T follicular helper cell (primary cell): ENCODE measurements around the gene SCYGR4.
"Not testable (repeated sequence)": the region's sequence is repeated elsewhere in the genome, so short reads cannot be mapped to it uniquely, and the experiment has no call there.

Source experiments
- DNase-seq: peaks from one replicate; pipeline ENCODE4 v3.0.0-alpha.2; 2020; ENCODE audit warnings: low read depth
- total RNA-seq, 2 experiments: gene quantifications; one replicate each; lab custom pipeline; 2026; lab: John Stamatoyannopoulos, UW

SCYGR4 gene, protein sequence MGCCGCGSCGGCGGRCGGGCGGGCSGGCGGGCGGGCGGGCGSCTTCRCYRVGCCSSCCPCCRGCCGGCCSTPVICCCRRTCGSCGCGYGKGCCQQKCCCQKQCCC
- total RNA-seq, result 0 reads per million in 2 experiments

DNA sequence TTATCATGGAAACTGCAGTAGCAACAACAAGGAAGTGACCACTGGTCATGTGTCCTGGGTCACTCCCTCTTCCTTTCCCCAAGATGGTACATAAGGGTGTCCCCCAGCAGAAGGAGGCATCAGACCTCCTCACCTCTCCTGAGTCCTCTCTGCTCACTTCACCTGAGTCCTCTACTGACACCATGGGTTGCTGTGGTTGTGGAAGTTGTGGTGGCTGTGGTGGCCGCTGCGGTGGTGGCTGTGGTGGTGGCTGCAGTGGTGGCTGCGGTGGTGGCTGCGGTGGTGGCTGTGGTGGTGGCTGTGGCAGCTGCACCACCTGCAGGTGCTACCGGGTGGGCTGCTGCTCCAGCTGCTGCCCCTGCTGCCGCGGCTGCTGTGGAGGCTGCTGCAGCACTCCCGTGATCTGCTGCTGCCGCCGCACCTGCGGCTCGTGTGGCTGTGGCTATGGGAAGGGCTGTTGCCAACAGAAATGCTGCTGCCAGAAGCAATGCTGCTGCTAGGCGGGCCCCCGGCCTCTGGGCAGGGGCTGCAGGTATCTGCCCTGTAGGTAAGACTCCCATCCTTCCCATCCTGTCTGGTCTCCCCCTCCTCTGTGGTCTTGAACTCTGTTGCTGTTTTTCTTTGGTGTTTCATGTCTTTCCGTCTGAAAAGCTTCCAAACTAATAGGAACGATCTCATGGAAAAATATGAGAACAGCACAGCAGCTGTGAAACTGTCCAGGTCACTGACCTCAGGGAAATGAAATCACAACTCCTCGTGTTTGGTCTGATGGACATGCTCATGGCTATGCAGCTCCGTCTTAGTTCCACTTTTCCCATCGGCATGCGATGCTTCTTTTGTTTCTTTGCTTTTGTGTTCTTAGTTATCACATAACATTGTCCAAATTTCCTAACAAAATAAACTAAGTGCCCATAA, at the start of gene SCYGR4:
Gene SCYGR4, plus strand, starts transcription at position 183 of the 915 bp plus-strand sequence. Its CDS starts 0 bp downstream, at position 183.
- DNase-seq, result no peak

DNA sequence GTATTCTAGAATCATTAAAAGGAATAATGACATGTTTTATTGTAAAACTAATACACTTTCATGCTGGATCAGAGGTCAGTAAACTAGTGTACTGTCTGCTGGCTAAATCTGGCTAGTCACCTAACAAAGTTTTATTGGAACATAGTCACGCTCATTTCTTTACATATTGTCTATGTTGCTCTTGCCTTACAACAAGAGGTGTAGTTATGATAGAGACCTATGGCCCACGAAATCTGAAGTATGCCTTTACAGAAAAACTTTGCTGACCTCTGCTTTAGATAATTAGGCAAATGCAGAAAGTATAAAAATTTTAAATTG, 48.5 kb upstream of the SCYGR4 start:
- no peak for DNase-seq

DNA sequence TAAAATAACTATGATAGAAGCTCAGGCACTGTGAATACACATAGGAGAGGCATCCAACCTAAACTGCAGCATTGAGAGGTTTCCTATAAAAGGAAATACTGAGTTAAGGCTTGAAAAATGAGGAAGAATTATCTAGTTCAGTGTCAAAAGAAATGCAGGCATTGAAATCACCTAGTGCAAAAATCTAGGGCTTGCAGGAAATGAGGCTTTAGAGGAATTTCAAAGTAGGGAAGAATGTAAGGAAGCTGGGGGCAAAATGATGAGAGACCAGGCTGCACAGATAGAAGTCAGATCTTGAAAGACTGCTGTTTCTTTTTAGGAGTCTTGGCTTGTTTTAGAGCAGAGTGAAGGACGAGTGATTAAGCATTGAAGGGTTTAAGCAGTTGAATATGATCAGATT, 46.7 kb upstream of the SCYGR4 start:
- no peak for DNase-seq

DNA sequence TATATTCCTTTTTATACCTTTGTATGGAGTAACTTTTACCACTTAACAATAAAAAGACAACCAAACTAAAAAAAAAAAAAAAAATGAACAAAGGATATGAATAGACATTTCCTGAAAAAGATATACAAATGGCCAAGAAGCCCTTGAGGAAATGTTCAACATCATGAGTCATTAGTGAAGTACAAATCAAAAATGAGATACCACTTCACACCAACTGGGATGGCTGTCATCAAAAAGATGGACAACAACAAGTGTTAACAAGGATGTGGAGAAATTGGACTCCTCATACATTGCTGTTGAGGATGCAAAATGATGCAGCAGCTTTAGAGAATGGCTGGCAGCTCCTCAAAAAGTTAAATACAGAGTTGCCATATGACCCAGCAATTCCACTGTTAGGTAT, 41.2 kb upstream of the SCYGR4 start:
- no peak for DNase-seq

DNA sequence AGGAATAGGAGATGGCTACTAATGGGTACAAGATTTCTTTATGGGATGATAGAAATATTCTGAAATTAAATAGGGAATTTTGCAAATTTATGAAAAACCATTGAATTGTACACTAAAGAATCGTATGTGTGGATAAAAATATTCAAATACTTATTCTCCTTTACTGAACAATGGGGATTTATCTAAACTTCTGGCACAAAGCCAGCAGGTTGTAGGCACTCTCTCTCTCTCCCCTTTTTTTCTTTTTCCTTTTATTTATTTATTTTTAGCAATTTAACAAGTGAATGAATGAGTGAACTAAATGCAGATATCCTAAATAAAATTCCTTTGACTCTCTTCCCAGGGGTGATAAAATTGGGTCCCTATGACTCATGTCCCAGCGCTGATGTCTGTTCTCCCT, 40.5 kb upstream of the SCYGR4 start:
- no peak for DNase-seq

DNA sequence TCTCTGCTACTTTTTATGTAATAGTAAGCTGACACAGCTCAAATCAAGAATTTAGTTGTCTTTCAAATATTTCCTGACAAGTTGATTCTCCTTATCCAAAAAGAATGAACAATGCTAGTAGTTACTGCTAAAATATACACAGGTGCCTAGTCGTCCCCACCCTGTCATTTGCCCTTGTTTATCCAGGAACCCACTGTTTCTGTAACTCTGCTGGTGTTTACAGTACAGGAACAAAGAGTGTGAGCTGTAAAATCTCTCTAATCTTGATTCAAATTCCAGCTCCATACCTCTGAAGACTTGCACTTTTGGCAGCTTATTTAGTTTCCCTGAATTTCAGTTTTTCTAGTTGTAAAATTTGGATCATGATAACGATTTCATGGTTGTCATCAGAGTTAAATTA, 39.7 kb upstream of the SCYGR4 start:
- no peak for DNase-seq

DNA sequence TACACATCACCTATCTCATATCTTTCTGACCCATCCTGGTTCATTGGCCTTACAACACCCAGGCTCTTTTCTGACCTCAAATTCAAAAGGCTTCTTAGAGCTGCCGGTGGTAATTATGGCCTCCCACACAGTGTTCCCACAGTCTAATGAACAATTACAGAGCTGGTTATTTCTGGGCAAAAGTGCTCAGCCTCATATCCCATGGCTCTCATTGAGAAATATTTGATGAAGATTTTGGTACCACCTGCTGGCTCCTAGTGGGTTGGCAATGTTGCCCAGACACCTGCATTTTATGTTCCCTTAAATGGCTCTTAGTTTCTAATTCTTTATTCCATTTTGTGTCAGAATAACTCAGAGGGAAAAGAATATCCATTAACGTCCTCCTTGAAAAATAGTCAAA, 38.7 kb upstream of the SCYGR4 start:
- DNase-seq, result no peak

DNA sequence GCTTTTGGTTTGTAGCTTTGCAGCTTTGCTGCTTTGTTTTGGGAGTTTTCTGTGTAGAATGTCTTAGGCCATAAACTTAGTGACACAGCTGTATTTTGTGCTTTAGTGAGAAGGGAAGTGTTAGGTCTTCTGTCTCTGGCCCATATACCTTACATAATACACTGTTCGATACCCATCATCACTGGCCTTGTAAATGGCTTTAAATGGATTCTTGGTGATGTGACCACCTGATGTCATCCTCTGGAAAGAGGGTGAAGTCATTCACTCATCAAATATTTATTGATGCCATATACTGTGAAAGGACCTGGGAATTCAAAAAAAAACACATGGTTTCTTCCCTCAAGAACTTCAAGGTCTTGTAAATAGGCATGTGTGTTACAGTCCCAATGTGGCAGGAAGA, 37.5 kb upstream of the SCYGR4 start:
- DNase-seq, result no peak

DNA sequence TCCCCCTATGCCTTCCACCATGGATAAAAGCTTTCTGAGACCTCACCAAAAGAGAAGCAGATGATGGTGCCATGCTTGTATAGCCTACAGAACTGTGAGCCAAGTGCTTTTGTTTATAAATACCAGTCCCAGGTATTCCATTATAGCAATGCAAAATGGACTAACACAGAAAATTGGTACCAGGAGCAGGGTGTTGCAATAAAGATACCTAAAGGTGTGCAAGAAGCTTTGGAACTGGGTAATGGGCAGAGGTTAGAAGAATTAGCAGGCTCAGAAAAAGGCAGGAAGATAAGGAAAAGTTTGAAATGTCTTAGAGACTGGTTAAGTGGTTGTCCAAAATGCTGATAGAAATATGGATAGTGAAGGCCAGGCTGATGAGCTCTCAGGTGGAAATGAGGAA, 34.9 kb upstream of the SCYGR4 start:
- no peak for DNase-seq

DNA sequence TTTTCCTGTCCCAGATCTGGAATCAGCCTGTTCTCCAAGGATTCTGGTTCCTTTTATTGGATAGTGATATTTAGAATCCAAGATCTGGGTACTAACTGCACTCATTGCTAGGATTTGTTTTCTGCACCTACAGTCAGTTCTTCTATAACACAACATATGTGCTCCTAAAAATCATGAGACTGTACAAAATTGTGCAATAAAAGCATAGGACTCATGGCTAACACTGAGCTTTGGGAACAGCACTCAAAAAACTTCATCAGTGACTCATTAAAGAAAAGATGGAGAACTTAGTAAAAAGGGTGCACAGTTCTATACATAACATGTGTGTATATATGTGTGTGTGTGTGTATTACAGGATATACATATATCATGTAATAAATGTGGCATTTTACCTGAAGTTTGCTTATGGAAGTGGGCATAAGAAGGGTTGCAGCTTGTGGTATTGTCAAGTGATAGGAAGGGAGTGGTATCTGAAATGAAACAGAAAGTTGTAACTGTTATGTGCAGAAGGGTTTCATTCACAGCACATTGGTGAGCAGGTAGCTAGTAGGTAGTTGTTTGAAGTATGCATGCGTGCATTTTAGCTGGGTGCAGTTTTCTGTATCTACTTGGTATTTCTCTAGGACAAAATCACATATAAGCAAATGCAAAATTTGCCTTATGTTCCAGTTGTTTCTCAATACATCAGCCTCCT, 24.5 kb upstream of the SCYGR4 start:
- DNase-seq, result no peak

DNA sequence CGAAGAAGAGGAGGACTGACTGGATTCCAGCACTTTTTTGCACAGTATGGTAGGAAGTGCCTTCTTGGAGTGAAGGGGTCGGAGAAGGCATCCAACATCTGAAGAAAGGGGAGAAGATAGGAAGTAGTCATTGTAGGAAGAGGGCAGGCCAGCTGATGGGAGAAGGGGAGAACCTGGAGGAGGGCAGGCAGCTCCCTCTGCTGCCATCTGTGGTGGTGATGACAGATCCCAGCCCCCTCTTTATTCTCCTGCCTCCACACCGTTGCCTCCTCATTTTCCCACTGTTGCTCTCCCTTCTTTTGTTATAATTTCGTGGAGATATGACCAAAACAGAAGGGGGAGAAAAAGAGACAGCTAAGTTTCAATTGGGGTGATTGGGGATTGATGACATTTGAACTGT, 21.5 kb upstream of the SCYGR4 start:
- no peak for DNase-seq

DNA sequence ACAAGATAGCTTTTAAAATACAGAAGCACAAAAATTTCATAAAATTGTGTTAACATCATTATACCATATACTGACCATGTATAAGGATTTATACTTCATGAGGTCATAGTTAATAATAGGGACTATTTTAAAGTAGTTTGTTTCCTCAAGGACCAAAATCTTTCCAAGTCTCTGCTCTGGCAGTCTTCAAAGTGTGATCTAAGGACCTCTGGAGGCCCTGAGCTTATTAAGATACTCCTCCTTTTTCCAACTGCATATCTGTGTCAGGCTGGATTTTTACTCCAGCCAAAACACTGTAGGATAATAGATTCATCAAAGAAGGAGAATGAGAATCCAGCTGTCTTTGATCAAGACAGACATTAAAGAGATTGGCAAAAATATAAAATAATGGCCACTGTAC, 20.3 kb upstream of the SCYGR4 start:
- no peak for DNase-seq

DNA sequence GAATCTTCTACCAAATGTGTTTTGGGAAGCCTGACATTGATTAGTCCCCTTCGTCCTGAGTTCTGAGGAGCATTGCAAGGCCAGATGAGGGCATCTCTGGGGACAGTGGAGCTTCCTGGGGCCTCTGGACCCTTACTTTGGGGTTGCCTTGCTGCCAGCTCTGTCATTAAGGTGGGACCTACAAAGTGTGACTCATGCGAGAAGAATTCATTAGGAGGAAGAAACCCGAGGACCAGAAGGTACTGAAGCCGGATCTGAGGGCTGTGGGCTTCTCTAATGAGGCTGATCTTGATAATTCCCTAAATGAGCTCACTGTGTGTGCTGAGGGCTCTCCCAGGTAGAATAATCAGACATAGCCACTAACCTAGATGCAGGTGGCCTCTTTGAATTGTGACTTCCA, 19.3 kb upstream of the SCYGR4 start:
- no peak for DNase-seq

DNA sequence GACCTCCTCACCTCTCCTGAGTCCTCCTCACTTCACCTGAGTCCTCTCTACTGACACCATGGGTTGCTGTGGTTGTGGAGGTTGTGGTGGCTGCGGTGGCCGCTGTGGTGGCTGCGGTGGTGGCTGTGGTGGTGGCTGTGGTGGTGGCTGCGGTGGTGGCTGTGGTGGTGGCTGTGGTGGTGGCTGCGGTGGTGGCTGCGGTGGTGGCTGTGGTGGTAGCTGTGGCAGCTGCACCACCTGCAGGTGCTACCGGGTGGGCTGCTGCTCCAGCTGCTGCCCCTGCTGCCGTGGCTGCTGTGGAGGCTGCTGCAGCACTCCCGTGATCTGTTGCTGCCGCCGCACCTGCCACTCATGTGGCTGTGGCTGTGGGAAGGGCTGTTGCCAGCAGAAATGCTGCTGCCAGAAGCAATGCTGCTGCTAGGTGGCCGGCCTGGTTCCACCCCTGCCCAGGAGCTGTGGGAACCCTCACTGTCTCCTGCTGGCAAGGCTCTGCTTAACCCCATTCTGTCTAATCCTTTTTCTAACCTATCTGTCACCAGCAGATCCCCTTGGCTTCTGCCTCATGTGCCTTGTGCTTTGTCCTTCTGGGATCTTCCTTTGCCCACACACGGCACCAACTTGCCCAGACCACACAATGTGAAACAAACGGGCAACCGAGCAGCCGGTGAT, 18.3 kb upstream of the SCYGR4 start, which contains the start of gene SCYGR2:
Gene SCYGR2, plus strand, starts transcription at position 59 of the 669 bp plus-strand sequence. Its CDS starts 0 bp downstream, at position 59.
- not testable (repeated sequence) for DNase-seq

DNA sequence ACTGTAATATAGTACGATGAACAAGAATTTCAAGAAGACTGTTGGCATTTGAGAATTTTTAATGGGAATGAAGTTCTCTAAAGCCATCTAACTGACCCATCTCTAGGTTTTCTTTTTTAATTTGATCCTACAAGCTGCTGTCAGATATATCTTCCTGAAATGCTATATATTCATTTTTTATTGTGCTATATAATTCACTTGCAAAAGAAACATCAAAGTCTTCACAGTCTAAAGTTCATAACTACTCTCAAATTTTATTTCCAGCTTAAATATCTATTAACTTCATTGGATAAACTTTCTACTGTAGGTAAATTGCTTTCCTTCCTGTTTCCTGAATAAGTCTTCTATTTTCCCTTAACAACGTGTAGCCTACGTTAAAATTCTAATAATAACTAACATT, 14.9 kb upstream of the SCYGR4 start:
- DNase-seq, result no peak

DNA sequence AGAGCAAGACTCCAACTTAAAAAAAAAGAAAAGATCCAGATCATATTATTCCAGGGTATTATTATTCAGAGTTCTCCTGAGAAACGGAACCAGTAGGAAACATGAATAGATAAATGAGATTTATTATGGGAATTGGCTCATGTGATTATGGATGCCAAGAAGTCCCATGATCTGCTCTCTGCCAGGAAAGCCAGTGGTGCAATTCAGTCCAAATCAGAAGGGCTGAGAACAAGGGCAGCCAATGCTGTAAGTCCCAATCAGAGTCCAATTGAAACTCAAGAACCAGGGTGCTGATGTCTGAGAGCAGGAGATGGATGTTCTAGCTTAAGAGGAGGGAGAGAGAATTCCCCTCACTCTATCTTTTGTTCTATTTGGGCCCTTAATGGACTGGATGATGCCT, 10.8 kb upstream of the SCYGR4 start:
- DNase-seq, result no peak

DNA sequence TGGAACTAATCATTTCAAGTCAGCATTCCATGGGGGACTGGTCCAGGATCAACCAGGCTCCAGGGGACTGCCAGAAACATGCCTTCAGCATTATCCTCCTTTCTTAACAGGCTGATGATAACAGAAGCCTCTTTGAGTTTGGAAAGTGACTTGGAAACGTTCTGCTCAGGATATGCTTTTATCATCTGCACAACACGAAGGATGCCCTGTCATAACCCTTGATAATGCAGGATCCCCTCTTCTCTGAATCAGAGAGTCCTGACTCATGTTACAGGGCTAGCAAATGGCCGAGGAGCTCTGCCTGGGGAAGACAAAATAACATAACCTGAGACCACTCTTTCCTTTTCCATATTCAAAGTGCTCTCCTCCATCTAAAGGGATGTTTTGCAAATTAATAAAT, 9.4 kb upstream of the SCYGR4 start:
- no peak for DNase-seq

DNA sequence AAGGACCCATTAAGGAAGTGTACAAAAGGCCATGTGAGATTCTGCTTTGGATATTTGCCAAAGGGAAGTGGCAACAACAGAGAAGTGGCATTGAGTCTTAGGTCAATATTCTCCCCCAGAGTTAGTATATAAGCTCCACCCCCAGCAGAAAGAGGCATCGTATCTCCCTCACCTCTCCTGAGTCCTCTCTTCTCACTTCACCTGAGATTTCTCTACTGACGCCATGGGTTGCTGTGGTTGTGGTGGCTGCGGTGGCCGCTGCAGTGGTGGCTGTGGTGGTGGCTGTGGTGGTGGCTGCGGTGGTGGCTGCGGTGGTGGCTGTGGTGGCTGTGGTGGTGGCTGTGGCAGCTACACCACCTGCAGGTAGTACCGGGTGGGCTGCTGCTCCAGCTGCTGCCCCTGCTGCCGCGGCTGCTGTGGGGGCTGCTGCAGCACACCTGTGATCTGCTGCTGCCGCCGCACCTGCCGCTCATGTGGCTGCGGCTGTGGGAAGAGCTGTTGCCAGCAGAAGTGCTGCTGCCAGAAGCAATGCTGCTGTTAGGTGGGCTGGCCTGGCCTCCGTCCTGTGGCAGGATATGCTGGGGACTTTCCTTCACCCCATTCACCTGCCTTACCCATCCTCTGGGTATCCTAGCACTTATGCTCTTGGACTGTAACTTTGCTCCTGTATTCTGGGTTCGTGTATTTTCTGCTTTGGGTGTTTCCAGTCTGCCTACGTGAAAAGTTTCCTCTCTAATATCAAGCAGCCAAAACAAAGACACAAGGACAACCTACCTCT, 8.5 kb upstream of the SCYGR4 start:
- no peak for DNase-seq

DNA sequence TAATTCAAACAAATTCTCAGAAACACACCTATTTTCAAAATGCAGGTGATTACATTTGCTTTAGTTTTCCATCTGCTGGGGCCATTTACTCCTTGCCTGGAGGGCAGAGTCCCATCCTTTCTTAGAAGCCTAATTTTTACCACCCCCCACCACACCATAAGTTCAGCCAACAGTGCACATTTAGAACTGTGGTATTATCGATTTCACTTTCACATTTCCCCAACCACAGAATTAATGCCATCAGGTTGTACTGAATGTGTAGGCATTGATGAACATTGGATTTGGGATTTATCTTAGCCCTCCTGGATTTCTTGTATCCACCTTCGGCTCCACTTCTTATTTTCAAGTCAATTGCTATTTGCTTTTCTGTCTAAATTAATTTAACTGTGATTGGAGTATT, 7.2 kb upstream of the SCYGR4 start:
- DNase-seq, result no peak

DNA sequence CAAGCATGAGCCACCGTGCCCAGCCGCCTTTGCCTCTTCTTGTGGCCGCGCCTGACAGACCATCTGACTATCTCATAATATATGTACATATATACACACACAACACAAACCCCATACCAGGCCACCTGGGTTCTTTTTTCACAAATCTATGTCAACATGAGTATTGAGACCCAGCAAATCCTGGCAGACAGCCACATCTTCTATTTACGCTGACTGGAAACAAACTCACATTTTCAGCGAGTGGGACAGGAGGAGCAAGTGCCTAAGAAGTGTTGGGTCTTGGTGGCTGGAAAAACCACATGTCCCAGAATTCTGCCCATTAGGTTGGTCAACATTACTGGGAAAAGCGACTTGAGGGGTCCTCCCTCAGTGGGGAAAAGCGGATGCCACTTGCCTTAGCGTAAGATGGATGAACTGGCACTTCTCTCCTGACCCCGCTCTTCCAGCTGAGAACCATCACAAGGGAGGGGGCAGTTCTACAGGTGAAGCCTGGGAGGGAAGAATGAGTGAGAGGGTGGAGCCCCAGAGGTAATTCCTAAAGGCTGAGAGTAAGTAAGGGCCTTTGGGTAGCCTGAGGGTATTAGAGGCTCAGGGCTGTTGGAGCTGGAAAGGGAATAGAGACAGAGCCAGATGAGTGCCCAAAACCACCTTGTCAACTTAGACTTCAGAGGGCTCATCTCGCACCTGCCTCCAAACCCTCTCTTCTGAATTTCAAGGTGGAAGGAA, 4.6 kb upstream of the SCYGR4 start:
- DNase-seq, result no peak

DNA sequence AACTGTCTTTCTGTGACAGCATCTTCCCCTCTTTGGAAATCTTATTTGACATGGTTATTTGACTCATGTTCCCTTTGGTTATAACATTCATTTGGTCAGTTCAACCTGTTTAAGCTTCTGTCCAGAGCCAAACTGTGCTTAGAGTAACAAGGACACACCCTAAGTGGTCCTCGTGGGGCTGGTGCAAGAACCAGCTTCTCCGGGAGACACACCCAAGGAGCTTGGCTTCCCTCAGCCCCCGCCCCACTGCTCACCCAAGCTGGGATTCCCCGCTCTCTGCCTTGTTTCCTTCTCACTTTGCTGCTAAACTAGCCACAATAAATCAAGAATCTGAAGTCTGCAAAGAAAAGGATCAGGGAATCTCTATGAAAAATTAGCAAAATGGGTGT, 4.0 kb upstream of the SCYGR4 start:
- DNase-seq, result no peak
